Transverse colon (tissue), 4 donors: ENCODE measurements around the gene RNASE7. TPM values are rescaled to one million over a fixed set of nuclear protein-coding genes. Genes with fewer than 3 reads are reported as not detected.

Experiments
- DNase-seq: peaks from one replicate; pipeline ENCODE4 v3.0.0-alpha.2; 2019
- H3K27ac ChIP-seq, 4 donors: fragments of 200-600 bp; sonication (generic); 2 replicates each; pipeline ENCODE4 v1.5.1; 2016 to 2018; ENCODE audit warnings: inconsistent platforms in 4 of 4
- H3K27me3 ChIP-seq: fragments of 200-600 bp; sonication (generic); 2 replicates; pipeline ENCODE4 v1.5.1; 2017; ENCODE audit warnings: inconsistent platforms
- H3K36me3 ChIP-seq, 4 donors: fragments of 200-600 bp; sonication (generic); 2 replicates each; pipeline ENCODE4 v1.5.1; 2017 to 2019; ENCODE audit warnings: inconsistent platforms in 4 of 4
- H3K4me1 ChIP-seq, 4 donors: fragments of 200-600 bp; sonication (generic); 2 replicates each; pipeline ENCODE4 v1.5.1; 2017 to 2020; ENCODE audit warnings: inconsistent platforms in 4 of 4
- H3K4me3 ChIP-seq, 4 donors: fragments of 200-600 bp; sonication (generic); 1 replicate in 1 of 4; 2 replicates in 3 of 4; pipeline versions ENCODE4 v1.5.1 to v1.6.1; 2017 to 2019; ENCODE audit warnings: inconsistent platforms in 4 of 4
- H3K9me3 ChIP-seq, 2 donors: fragments of 200-600 bp; sonication (generic); 2 replicates each; pipeline ENCODE4 v1.5.1; 2017 to 2019; ENCODE audit warnings: inconsistent platforms in 2 of 2
- EP300 ChIP-seq: sonication (generic); formaldehyde crosslinking; IDR thresholded peaks from one replicate; pipeline ENCODE4 v1.6.1; 2017; ENCODE audit warnings: antibody characterized with exemption, low read depth
- POLR2A ChIP-seq: fragments of 450-650 bp; IDR thresholded peaks from one replicate; pipeline ENCODE4 v1.6.1; 2016; ENCODE audit warnings: antibody characterized with exemption, mild to moderate bottlenecking, moderate library complexity
- POLR2AphosphoS5 ChIP-seq, 3 donors: sonication (generic); formaldehyde crosslinking; IDR thresholded peaks; one replicate each; pipeline ENCODE4 v1.6.1; 2016; ENCODE audit warnings: antibody characterized with exemption in 3 of 3
- WGBS, 2 donors: methylation state at CpG; one replicate each; pipeline ENCODE4 v1.1.5; 2018; ENCODE audit warnings: low coverage in 1 of 2; 5-methylcytosine and 5-hydroxymethylcytosine counted together
- in situ Hi-C, 4 donors: fragments of 200-750 bp; cut with MboI; loops; one replicate each; pipeline versions ENCODE4 v1.15.0 to v1.15.1; 2017; ENCODE audit warnings: low sequenced_read_pairs in 3 of 4, low pct_ligation_motif_present in 1 of 4, low pct_unique_long_range_greater_than_20kb in 1 of 4
- intact Hi-C: fragments of 100-400 bp; cut with DNase I; formaldehyde crosslinking; loops from one replicate; pipeline ENCODE4 v1.15.1; 2023; ENCODE audit warnings: low total_unique reads
- total RNA-seq, 4 donors: library from RNA; depleted of rRNA; stranded (reverse); fragments of >200 nt; gene quantifications; one replicate each; pipeline ENCODE4 v1.1.0, GENCODE V29; 2016
- TF ChIP-seq, protein P1 (sequence below), 5 experiments: fragments of 200-600 bp in 3 of 5; fragments of 450-650 bp in 2 of 5; sonication (generic) in 3 of 5; IDR thresholded peaks; 1 replicate in 2 of 5; 2 replicates in 3 of 5; pipeline ENCODE4 v1.5.1; 2016 to 2017; ENCODE audit warnings: antibody characterized with exemption in 5 of 5, inconsistent platforms in 3 of 5, mild to moderate bottlenecking in 2 of 5, moderate library complexity in 1 of 5

RNASE7 gene
- total RNA-seq, 4 donors from 2014 or later, result 0.48 TPM; not detected in 3

- Histone ChIP-seq H3K9me3 (no peaks in the 10 kb centered on the region), H3K36me3 (no peaks in the 10 kb centered on the region), H3K27me3 (no peaks in the 10 kb centered on the region), H3K27ac (no peak overlapping the region), H3K4me1 (peaks cover 0 to 22% (median 13%) of the 10 kb centered on the region in 4 donors), H3K4me3 (no peak overlapping the region)
- in situ Hi-C loops (no loop called here), intact Hi-C loops (no loop called here)
- TF ChIP-seq POLR2A (no peak), EP300 (no peak), POLR2AphosphoS5 (IDR thresholded peaks at IDR 0.05) (no peak)
- TF ChIP-seq, protein P1, sequence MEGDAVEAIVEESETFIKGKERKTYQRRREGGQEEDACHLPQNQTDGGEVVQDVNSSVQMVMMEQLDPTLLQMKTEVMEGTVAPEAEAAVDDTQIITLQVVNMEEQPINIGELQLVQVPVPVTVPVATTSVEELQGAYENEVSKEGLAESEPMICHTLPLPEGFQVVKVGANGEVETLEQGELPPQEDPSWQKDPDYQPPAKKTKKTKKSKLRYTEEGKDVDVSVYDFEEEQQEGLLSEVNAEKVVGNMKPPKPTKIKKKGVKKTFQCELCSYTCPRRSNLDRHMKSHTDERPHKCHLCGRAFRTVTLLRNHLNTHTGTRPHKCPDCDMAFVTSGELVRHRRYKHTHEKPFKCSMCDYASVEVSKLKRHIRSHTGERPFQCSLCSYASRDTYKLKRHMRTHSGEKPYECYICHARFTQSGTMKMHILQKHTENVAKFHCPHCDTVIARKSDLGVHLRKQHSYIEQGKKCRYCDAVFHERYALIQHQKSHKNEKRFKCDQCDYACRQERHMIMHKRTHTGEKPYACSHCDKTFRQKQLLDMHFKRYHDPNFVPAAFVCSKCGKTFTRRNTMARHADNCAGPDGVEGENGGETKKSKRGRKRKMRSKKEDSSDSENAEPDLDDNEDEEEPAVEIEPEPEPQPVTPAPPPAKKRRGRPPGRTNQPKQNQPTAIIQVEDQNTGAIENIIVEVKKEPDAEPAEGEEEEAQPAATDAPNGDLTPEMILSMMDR (IDR thresholded peaks at IDR 0.05), result no peak
- 72 to 76% methylated on average over 3 of the region's 3 CpGs for WGBS, 2 donors
- no peak for DNase-seq
Measured at GRCh38 chr14:21050597-21050996, 8.4 kb downstream of the RNASE7 start.

DNA sequence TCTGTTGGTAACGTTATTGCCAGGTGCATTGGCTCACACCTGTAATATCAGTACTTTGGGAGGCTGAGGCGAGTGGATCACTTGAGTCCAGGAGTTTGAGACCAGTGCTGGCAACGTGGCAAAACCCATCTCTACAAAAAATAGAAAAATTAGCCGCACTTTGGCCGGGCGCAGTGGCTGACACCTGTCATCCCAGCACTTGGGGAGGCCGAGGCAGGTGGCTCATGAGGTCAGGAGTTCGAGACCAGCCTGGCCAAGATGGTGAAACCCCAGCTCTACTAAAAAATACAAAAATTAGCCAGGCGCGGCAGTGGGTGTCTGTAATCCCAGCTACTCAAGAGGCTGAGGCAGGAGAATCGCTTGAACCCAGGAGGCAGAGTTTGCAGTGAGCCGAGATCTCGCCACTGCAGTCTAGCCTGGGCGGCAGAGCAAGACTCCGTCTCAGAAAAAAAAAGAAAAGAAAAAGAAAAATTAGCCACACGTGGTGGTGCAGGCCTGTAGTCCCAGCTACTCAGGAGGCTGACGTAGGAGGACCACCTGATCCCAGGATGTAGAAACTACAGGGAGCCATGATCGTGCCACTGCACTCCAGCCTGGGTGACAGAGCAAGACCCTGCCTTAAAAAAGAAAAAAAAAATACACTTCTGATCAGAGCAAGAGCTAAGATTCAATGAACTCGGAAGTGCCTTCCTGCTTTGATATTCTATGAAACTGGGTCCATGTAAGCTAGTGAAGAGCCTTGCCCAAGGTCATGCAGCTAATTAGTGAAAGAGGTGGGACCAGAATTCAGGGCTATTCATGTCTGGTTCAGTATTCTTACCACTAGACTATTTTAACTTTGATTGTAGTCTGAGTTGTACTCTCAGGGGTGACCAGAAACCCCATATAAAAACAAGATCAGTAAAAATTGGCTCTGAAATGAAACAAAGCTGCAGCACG lies 11.3 kb downstream of the RNASE7 start:
- no peak for TF ChIP-seq POLR2A
- no peak for TF ChIP-seq POLR2AphosphoS5 (IDR thresholded peaks at IDR 0.05)
- no peak for TF ChIP-seq EP300
- TF ChIP-seq, protein P1 (IDR thresholded peaks at IDR 0.05), result no peak
- in situ Hi-C loops (no loop called here), intact Hi-C loops (no loop called here)
- no peak overlapping the region for H3K4me3 ChIP-seq
- H3K27ac ChIP-seq, result peak overlapping the region; percentile 72 to 80 (median 78)
- H3K4me1 ChIP-seq, result peaks cover 0 to 39% (median 17%) of the 10 kb centered on the region in 4 donors
- no peaks in the 10 kb centered on the region for H3K36me3 ChIP-seq
- no peaks in the 10 kb centered on the region for H3K27me3 ChIP-seq
- H3K9me3 ChIP-seq, result no peaks in the 10 kb centered on the region
- WGBS, 2 donors, result 84 to 87% methylated on average over 13 to 20 of the region's 20 CpGs
- no peak for DNase-seq

- in situ Hi-C loops (no loop called here), intact Hi-C loops (no loop called here)
- H3K9me3 ChIP-seq, result no peaks in the 10 kb centered on the region
- peak; percentile 58 for DNase-seq
- H3K36me3 ChIP-seq, result no peaks in the 10 kb centered on the region
- TF ChIP-seq, protein P1 (IDR thresholded peaks at IDR 0.05), result no peak
- TF ChIP-seq EP300 (no peak), POLR2A (no peak), POLR2AphosphoS5 (IDR thresholded peaks at IDR 0.05) (no peak)
- H3K27me3 ChIP-seq, result no peaks in the 10 kb centered on the region
- no peak overlapping the region for H3K4me3 ChIP-seq
- H3K27ac ChIP-seq, result peak overlapping the region; percentile 72 to 80 (median 78)
- WGBS, 2 donors, result 37 to 44% methylated on average over 2 to 3 of the region's 3 CpGs
- peaks cover 0 to 44% (median 19%) of the 10 kb centered on the region in 4 donors for H3K4me1 ChIP-seq
Measured at GRCh38 chr14:21054123-21054767, 12.1 kb downstream of the RNASE7 start.

DNA sequence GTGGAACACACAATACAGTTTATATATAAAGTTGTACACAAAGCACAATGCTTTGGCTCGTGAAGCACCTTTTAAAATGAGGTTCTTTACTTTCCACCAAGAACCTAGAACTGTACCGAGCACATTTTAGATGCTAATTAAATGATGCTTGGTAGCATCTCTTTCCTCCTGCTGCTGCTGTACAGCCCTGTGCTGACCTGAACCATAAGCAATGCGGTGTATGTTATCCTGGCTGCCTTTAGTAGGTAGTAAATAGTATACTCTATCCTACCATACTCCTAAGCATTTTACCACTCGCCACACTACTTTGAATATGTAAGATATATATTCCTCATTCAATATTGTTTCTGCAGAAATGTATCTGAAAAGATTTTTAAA lies 12.6 kb downstream of the RNASE7 start:
- Histone ChIP-seq H3K4me1 (peaks cover 0 to 44% (median 20%) of the 10 kb centered on the region in 4 donors), H3K9me3 (no peaks in the 10 kb centered on the region), H3K27me3 (no peaks in the 10 kb centered on the region), H3K4me3 (no peak overlapping the region), H3K27ac (peak overlapping the region; percentile 72 to 80 (median 78)), H3K36me3 (no peaks in the 10 kb centered on the region)
- 60 to 76% methylated on average over 2 to 4 of the region's 4 CpGs for WGBS, 2 donors
- intact Hi-C loops (no loop called here), in situ Hi-C loops (no loop called here)
- no peak for DNase-seq
- TF ChIP-seq POLR2A, result no peak
- TF ChIP-seq POLR2AphosphoS5 (IDR thresholded peaks at IDR 0.05), result no peak
- TF ChIP-seq EP300, result no peak
- TF ChIP-seq, protein P1 (IDR thresholded peaks at IDR 0.05), result no peak
